ENCODE results near the gene CASKIN1.

Gene CASKIN1

DNA sequence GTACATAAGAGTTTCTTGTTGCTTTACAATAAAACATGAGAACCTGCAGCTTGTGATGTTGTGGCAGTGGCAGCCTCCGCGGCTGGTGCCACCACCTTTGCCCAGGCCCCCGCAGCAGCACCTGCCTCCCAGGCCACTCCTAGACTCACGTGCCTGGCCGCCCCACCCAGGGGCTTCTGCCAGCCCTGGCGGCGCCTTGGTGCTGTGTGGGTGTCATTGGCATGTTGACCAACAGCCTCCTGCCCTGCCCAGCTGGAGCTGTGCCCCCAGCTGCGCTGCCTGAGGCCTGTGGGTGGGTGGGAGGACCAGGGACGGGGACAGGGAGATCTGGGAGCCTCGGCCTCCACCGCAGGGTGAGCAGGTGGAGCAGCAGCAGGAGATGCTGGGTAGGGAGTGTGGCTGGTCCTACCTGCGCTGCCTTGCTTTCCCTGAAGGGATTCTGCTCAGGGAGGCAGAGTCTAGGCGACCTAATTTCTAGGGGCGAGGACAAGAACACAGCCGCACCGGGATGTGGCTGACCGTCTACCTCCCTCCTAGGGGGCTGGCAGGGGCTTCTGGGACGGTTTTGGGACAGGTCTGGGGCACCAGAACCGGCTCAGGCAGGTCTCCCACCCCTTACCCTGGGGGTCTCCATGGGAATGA is 39.4 kb upstream of the CASKIN1 start:
- TF ChIP-seq, protein P1, sequence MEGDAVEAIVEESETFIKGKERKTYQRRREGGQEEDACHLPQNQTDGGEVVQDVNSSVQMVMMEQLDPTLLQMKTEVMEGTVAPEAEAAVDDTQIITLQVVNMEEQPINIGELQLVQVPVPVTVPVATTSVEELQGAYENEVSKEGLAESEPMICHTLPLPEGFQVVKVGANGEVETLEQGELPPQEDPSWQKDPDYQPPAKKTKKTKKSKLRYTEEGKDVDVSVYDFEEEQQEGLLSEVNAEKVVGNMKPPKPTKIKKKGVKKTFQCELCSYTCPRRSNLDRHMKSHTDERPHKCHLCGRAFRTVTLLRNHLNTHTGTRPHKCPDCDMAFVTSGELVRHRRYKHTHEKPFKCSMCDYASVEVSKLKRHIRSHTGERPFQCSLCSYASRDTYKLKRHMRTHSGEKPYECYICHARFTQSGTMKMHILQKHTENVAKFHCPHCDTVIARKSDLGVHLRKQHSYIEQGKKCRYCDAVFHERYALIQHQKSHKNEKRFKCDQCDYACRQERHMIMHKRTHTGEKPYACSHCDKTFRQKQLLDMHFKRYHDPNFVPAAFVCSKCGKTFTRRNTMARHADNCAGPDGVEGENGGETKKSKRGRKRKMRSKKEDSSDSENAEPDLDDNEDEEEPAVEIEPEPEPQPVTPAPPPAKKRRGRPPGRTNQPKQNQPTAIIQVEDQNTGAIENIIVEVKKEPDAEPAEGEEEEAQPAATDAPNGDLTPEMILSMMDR (IDR thresholded peaks at IDR 0.05; ENCODE audit: extremely low read depth, insufficient read depth, missing control alignments) = no peak
- in situ Hi-C loops (cut with MboI; ENCODE audit: low pct_unique_long_range_greater_than_20kb, low sequenced_read_pairs, unreplicated experiment) = no loop called here
- no peak for DNase-seq (ENCODE audit: low spot score)

DNA sequence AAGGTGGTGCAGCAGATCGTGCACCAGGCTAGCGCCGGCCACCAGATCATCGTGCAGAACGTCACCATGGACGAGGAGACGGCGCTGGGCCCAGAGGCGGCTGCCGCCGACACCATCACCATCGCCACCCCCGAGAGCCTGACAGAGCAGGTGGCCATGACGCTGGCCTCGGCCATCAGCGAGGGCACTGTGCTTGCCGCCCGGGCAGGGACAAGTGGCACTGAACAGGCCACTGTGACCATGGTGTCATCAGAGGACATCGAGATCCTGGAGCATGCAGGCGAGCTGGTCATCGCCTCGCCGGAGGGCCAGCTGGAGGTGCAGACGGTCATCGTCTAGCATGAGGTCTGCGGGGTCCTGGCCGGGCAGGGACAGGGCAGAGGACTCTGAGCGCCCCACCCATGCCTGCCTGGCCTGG is 38.8 kb upstream of the CASKIN1 start:
- no peak for DNase-seq (ENCODE audit: low spot score)
- in situ Hi-C loops (cut with MboI; ENCODE audit: low pct_unique_long_range_greater_than_20kb, low sequenced_read_pairs, unreplicated experiment) = no loop called here

DNA sequence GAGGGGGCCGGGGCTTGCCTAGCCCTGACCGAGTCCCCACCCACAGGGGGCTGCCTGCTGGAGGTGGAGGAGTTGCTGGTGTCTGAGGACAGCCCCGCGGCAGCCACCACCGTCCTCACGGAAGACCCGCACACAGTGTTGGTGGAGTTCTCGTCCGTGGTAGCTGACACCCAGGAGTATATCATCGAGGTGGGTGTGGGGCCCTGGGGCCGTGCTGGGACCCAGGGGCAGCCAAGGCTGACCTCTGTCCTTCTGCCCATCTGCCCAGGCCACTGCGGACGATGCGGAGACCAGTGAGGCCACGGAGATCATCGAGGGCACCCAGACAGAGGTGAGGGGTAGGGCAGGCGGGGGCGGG is 38.4 kb upstream of the CASKIN1 start:
- no peak for DNase-seq (ENCODE audit: low spot score)
- TF ChIP-seq, protein P1 (IDR thresholded peaks at IDR 0.05; ENCODE audit: extremely low read depth, insufficient read depth, missing control alignments) = no peak
- in situ Hi-C loops (cut with MboI; ENCODE audit: low pct_unique_long_range_greater_than_20kb, low sequenced_read_pairs, unreplicated experiment) = no loop called here

More for the DNA sequence above, 38.8 kb upstream of the CASKIN1 start:
- TF ChIP-seq, protein P1 (IDR thresholded peaks at IDR 0.05; ENCODE audit: extremely low read depth, insufficient read depth, missing control alignments) = no peak

DNA sequence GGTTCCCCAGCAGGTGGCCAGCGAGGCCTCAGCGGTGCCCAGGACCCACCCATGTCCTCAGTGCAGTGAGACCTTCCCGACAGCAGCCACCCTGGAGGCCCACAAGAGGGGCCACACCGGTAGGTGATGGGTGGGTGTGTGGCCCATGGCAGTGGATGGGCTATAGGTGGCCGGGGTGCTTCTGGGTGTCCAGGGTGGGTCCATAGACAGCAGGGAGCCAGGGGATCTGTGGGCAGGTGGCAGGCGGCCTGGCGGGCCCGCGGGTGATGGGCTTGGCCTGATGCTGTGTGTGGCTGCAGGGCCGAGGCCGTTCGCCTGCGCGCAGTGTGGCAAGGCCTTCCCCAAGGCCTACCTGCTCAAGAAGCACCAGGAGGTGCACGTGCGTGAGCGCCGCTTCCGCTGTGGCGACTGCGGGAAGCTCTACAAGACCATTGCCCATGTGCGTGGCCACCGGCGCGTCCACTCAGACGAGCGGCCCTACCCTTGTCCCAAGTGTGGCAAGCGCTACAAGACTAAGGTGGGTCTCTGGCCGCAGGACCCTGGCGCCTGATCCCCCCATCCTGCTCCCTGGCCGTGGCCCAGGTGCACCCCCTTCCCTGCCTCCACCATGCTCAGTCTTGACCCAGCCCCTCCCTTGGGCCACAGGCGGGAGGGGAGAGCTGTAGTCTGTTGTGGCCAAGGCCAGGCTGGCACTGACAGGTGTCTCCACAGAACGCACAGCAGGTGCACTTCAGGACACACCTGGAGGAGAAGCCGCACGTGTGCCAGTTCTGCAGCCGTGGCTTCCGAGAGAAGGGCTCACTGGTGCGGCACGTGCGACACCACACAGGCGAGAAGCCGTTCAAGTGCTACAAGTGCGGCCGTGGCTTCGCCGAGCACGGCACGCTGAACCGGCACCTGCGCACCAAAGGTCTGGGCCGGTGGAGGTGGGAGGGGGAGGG is 37.7 kb upstream of the CASKIN1 start:
- no peak for DNase-seq (ENCODE audit: low spot score)
- in situ Hi-C loops (cut with MboI; ENCODE audit: low pct_unique_long_range_greater_than_20kb, low sequenced_read_pairs, unreplicated experiment) = no loop called here
- TF ChIP-seq, protein P1 (IDR thresholded peaks at IDR 0.05; ENCODE audit: extremely low read depth, insufficient read depth, missing control alignments) = no peak

DNA sequence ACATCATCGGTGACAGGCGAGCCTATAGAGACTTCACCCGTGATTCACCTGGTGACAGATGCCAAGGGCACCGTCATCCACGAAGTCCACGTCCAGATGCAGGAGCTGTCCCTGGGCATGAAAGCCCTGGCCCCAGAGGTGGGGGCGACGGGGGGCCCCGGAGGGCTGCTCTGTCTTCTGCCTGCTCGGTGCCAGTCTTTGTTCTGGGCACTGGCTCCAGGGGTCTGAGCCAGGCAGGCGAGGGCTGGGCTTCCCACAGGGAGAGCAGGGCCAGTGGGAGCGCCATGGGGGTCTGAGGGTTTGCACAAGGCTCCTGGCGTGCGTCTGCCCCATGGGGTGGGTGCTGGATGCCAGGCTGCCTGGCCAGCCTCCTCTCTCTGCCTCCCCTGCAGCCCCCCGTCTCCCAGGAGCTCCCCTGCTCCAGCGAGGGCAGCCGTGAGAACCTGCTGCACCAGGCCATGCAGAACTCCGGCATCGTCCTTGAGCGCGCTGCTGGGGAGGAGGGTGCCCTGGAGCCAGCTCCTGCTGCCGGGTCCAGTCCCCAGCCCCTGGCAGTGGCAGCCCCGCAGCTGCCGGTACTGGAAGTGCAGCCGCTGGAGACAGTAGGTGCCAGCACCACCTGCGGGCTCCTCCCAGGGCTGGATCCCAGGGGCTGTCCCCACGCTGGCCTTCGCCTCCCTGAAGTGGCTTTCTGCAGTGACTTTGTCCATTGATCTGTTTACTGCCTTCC is 36.8 kb upstream of the CASKIN1 start:
- TF ChIP-seq, protein P1 (IDR thresholded peaks at IDR 0.05; ENCODE audit: extremely low read depth, insufficient read depth, missing control alignments) = no peak
- no peak for DNase-seq (ENCODE audit: low spot score)
- in situ Hi-C loops (cut with MboI; ENCODE audit: low pct_unique_long_range_greater_than_20kb, low sequenced_read_pairs, unreplicated experiment) = no loop called here
